Peyer's patch (tissue), 4 donors: ENCODE results near the gene CEACAM19.

Experiments used
- POLR2A ChIP-seq, 2 donors: fragments of 450-650 bp; IDR thresholded peaks; one replicate each; pipeline ENCODE4 v1.5.1; 2017; ENCODE audit warnings: antibody characterized with exemption in 2 of 2, mild to moderate bottlenecking in 2 of 2, moderate library complexity in 2 of 2
- TF ChIP-seq, protein P1 (sequence below), 6 experiments: fragments of 450-650 bp in 4 of 6; fragments of 200-600 bp in 2 of 6; sonication (generic) in 1 of 6; IDR thresholded peaks; one replicate each; pipeline ENCODE4 v1.5.1; 2017 to 2019; ENCODE audit warnings: antibody characterized with exemption in 6 of 6, mild to moderate bottlenecking in 3 of 6, moderate library complexity in 1 of 6

DNA sequence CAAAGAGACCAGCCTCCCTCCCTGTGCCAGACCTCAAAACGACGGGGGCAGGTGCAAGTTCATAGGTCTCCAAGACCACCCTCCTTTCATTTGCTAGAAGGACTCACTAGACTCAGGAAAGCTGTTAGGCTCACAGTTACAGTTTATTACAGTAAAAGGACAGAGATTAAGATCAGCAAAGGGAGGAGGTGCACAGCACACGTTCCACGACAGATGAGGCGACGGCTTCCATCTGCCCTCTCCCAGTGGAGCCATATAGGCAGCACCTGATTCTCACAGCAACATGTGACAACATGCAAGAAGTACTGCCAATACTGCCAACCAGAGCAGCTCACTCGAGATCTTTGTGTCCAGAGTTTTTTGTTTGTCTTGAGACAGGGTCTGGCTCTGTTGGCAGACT, 9.4 kb upstream of the CEACAM19 start:
- TF ChIP-seq POLR2A (IDR thresholded peaks at IDR 0.05) = no peak
- TF ChIP-seq, protein P1, sequence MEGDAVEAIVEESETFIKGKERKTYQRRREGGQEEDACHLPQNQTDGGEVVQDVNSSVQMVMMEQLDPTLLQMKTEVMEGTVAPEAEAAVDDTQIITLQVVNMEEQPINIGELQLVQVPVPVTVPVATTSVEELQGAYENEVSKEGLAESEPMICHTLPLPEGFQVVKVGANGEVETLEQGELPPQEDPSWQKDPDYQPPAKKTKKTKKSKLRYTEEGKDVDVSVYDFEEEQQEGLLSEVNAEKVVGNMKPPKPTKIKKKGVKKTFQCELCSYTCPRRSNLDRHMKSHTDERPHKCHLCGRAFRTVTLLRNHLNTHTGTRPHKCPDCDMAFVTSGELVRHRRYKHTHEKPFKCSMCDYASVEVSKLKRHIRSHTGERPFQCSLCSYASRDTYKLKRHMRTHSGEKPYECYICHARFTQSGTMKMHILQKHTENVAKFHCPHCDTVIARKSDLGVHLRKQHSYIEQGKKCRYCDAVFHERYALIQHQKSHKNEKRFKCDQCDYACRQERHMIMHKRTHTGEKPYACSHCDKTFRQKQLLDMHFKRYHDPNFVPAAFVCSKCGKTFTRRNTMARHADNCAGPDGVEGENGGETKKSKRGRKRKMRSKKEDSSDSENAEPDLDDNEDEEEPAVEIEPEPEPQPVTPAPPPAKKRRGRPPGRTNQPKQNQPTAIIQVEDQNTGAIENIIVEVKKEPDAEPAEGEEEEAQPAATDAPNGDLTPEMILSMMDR (IDR thresholded peaks at IDR 0.05) = no peak
